Stomach smooth muscle (tissue), 2 donors: ENCODE data around the gene PRRG2.

Source experiments
- H3K27ac ChIP-seq: one replicate; pipeline ENCODE4 v1.7.0; 2013; ENCODE audit warnings: mild to moderate bottlenecking, low read length, inconsistent platforms
- H3K27me3 ChIP-seq, 2 donors: one replicate each; pipeline ENCODE4 v1.7.0; 2013; ENCODE audit warnings: low read length in 2 of 2; ENCODE audit not compliant: insufficient read depth in 2 of 2, control insufficient read depth in 1 of 2
- H3K36me3 ChIP-seq, 2 donors: one replicate each; pipeline ENCODE4 v1.7.0; 2013; ENCODE audit warnings: low read length in 2 of 2; ENCODE audit not compliant: control insufficient read depth in 2 of 2, insufficient read depth in 2 of 2
- H3K4me1 ChIP-seq: one replicate; pipeline ENCODE4 v1.7.0; 2013; ENCODE audit warnings: low read length; ENCODE audit not compliant: control insufficient read depth, insufficient read depth
- H3K4me3 ChIP-seq, 2 donors: one replicate each; pipeline ENCODE4 v1.7.0; 2013; ENCODE audit warnings: low read length in 2 of 2
- H3K9ac ChIP-seq, 2 donors: one replicate each; pipeline ENCODE4 v1.7.0; 2013; ENCODE audit warnings: low read length in 2 of 2, mild to moderate bottlenecking in 1 of 2
- H3K9me3 ChIP-seq, 2 donors: one replicate each; pipeline ENCODE4 v1.7.0; 2013; ENCODE audit warnings: low read length in 2 of 2; ENCODE audit not compliant: control insufficient read depth in 2 of 2
- donor health status: healthy.
- donor health status: Pancreatic carcinoma.

The PRRG2 gene

DNA sequence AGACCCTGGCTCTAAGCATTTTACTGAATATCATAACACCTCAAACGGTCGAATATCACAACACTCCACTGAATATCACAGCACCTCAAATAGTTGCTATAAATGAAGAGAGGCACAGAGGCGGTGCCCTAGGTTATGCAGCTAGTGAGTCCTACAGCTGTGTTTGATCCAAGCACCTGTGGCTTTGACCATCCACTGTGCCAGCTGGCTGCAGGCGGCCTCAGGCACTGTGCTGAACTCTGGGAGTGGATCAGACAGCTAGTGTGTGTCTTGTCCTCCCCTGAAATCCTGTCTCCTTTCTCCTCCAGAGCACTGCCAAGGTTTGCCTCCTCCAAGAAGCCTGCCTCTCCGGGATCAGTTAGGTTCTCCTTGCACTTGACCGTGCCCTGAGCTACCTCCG is 8.1 kb upstream of the PRRG2 start:
- H3K27ac ChIP-seq: no peak overlapping the region
- no peaks in the 10 kb centered on the region for H3K9me3 ChIP-seq
- H3K36me3 ChIP-seq: peaks cover 10 to 12% of the 10 kb centered on the region in 2 donors
- peaks cover 4% of the 10 kb centered on the region for H3K4me1 ChIP-seq
- H3K27me3 ChIP-seq: no peaks in the 10 kb centered on the region
- H3K9ac ChIP-seq: no peak overlapping the region
- no peak overlapping the region for H3K4me3 ChIP-seq

GRCh38 chr19:49573425-49573824 is 7.7 kb upstream of the PRRG2 start:
- peaks cover 10 to 12% of the 10 kb centered on the region in 2 donors for H3K36me3 ChIP-seq
- no peak overlapping the region for H3K27ac ChIP-seq
- no peak overlapping the region for H3K9ac ChIP-seq
- H3K4me1 ChIP-seq: peaks cover 4% of the 10 kb centered on the region
- H3K9me3 ChIP-seq: no peaks in the 10 kb centered on the region
- H3K27me3 ChIP-seq: no peaks in the 10 kb centered on the region
- H3K4me3 ChIP-seq: no peak overlapping the region

DNA sequence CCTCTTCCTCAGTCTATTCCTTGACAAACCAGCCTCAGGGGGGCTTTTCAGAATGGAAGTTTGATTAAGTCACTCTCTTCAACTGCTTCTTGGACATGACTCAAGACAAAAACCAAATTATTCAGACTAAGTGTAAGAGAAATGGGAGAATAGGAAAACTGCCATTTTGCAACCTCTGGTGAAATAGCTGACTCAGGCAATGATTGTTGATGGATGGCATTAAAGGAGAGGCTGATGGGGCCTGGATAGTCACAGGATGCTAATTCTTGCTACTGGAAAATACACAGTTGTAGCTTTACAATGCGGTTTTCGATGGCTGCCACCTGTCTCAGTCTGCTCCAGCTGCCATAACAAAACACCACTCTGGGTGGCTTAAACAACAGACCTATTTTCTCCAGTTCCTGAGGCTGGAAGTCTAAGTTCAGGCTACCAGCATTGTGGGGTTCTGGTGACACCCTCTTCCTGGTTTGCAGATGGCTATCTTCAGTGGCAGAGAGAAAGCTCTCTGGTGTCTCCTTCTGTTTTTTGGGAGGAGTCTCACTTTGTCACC is 6.8 kb upstream of the PRRG2 start:
- Histone ChIP-seq H3K4me1 (peaks cover 4% of the 10 kb centered on the region), H3K9ac (no peak overlapping the region), H3K27ac (no peak overlapping the region), H3K9me3 (no peaks in the 10 kb centered on the region), H3K36me3 (peaks cover 10 to 12% of the 10 kb centered on the region in 2 donors), H3K4me3 (no peak overlapping the region), H3K27me3 (no peaks in the 10 kb centered on the region)

- H3K9ac ChIP-seq: peak overlapping the region in 1 of 2 donors; percentile 93
- H3K27ac ChIP-seq: no peak overlapping the region
- no peaks in the 10 kb centered on the region for H3K27me3 ChIP-seq
- peaks cover 8 to 10% of the 10 kb centered on the region in 2 donors for H3K36me3 ChIP-seq
- peaks cover 5% of the 10 kb centered on the region for H3K4me1 ChIP-seq
- no peak overlapping the region for H3K4me3 ChIP-seq
- no peaks in the 10 kb centered on the region for H3K9me3 ChIP-seq
Observed at GRCh38 chr19:49579193-49579592, 1.9 kb upstream of the PRRG2 start.

DNA sequence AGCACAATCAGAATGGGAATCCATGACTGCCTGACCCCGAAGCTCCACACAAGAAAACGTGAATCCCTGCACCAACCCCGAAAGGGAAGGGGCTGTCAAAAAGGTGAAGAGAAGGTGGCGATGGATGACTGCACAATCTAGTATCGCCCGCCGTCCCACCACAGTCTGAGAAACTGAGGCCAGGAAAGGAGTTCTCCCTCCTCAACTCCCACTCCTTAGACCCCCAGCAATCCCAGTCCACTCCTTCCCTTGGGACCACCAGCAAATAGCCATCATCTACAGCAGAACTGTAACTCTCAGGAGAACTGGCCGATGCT is 1.2 kb upstream of the PRRG2 start:
- Histone ChIP-seq H3K4me3 (peak overlapping the region; percentile 96), H3K27me3 (no peaks in the 10 kb centered on the region), H3K27ac (peak overlapping the region; percentile 73), H3K36me3 (peaks cover 6 to 10% of the 10 kb centered on the region in 2 donors), H3K9me3 (no peaks in the 10 kb centered on the region), H3K4me1 (peaks cover 5% of the 10 kb centered on the region), H3K9ac (peak overlapping the region; percentile 93 to 95)

GRCh38 chr19:49580264-49581006 is 681 bp upstream of the PRRG2 start, which contains the start of gene NOSIP:
TSS of gene NOSIP (minus strand) at chr19:49580556. CDS start at chr19:49560691, 19,865 bp downstream.
- Histone ChIP-seq H3K36me3 (peaks cover 4 to 7% of the 10 kb centered on the region in 2 donors), H3K9me3 (no peaks in the 10 kb centered on the region), H3K9ac (peak within 1 kb of the TSS; percentile 93 to 95), H3K27ac (peak within 1 kb of the TSS; percentile 73), H3K4me1 (peaks cover 5% of the 10 kb centered on the region), H3K27me3 (no peaks in the 10 kb centered on the region), H3K4me3 (peak within 1 kb of the TSS; percentile 96)

DNA sequence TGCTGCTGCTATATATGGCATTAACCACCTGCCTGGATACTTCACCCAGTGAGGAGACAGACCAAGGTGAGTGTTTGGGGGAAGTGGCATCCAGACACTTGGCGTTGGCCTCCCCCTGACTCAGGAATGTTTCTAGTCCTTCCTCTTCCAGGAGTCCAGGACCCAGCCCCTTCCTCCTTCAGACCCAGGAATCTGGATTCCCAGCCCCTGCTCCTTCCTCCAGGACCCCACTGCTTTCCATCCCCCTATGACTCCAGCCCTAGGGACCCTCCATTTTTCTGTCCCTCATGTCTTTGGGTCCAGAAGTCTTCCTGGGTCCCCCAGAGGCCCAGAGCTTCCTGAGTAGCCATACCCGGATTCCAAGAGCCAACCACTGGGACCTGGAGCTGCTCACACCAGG is 2.1 kb downstream of the PRRG2 start:
- H3K9ac ChIP-seq: no peak overlapping the region
- no peaks in the 10 kb centered on the region for H3K9me3 ChIP-seq
- no peak overlapping the region for H3K27ac ChIP-seq
- H3K4me3 ChIP-seq: no peak overlapping the region
- H3K36me3 ChIP-seq: no peaks in the 10 kb centered on the region
- H3K4me1 ChIP-seq: peaks cover 5% of the 10 kb centered on the region
- no peaks in the 10 kb centered on the region for H3K27me3 ChIP-seq

- Histone ChIP-seq H3K36me3 (no peaks in the 10 kb centered on the region), H3K4me3 (no peak overlapping the region), H3K27me3 (no peaks in the 10 kb centered on the region), H3K9ac (no peak overlapping the region), H3K4me1 (peaks cover 1% of the 10 kb centered on the region), H3K27ac (no peak overlapping the region), H3K9me3 (no peaks in the 10 kb centered on the region)
Observed at GRCh38 chr19:49585023-49585422, 3.9 kb downstream of the PRRG2 start.

DNA sequence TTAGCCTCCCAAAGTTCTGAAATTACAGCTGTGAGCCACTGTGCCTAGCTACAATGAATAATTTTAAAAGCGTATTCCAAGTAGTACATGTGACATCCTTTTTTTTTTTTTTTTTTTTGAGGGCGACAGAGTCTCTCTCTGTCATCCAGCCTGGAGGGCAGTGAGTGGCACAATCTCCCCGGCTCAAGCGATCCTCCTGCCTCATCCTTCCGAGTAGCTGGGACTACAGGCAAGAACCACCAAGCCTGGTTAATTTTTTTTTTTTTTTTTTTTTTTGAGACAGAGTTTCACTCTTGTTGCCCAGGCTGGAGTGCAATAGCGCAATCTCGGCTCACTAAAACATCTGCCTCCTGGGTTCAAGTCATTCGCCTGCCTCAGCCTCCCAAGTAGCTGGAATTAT is 6.1 kb downstream of the PRRG2 start:
- no peak overlapping the region for H3K4me3 ChIP-seq
- no peaks in the 10 kb centered on the region for H3K36me3 ChIP-seq
- H3K9ac ChIP-seq: no peak overlapping the region
- no peaks in the 10 kb centered on the region for H3K27me3 ChIP-seq
- peaks cover 11% of the 10 kb centered on the region for H3K4me1 ChIP-seq
- no peak overlapping the region for H3K27ac ChIP-seq
- H3K9me3 ChIP-seq: no peaks in the 10 kb centered on the region

- Histone ChIP-seq H3K27me3 (no peaks in the 10 kb centered on the region), H3K4me3 (no peak overlapping the region), H3K9ac (no peak overlapping the region), H3K4me1 (peaks cover 22% of the 10 kb centered on the region), H3K36me3 (no peaks in the 10 kb centered on the region), H3K27ac (no peak overlapping the region), H3K9me3 (no peaks in the 10 kb centered on the region)
Observed at GRCh38 chr19:49588365-49589122, 7.4 kb downstream of the PRRG2 start.
